ENCODE data around the gene LCAT.

The LCAT gene

DNA sequence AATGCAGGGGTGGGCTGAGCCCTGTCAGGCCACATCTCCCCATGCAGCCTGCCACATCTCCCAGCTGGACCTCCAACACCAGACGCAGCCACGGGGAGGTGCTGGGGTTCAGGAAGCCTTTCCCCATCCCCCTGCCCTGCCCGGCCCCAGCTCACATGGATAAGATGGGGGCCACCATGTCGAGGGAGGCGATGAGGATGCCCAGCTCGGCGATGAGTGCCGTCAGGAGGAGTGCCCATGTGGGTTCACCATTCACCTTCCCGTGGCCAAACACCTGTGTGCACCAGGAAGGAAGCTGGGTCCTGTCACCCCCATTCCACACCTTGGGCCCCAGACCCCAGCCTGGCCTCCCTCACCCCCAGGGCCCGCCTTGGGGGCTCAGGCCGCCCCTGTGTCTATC is 5.7 kb upstream of the LCAT start:
- Histone ChIP-seq H3K4me3 (ENCODE audit: severe bottlenecking) (no peak overlapping the region), H3K36me3 (ENCODE audit: low read depth) (peaks cover 98% of the 10 kb centered on the region), H3K9me3 (ENCODE audit: severe bottlenecking) (no peaks in the 10 kb centered on the region), H3K27ac (ENCODE audit: poor library complexity, severe bottlenecking) (no peak overlapping the region), H3K4me1 (ENCODE audit: insufficient read depth, poor library complexity, severe bottlenecking) (no peaks in the 10 kb centered on the region), H3K27me3 (ENCODE audit: insufficient read depth, poor library complexity, severe bottlenecking) (no peaks in the 10 kb centered on the region)
- TF ChIP-seq, protein P1, sequence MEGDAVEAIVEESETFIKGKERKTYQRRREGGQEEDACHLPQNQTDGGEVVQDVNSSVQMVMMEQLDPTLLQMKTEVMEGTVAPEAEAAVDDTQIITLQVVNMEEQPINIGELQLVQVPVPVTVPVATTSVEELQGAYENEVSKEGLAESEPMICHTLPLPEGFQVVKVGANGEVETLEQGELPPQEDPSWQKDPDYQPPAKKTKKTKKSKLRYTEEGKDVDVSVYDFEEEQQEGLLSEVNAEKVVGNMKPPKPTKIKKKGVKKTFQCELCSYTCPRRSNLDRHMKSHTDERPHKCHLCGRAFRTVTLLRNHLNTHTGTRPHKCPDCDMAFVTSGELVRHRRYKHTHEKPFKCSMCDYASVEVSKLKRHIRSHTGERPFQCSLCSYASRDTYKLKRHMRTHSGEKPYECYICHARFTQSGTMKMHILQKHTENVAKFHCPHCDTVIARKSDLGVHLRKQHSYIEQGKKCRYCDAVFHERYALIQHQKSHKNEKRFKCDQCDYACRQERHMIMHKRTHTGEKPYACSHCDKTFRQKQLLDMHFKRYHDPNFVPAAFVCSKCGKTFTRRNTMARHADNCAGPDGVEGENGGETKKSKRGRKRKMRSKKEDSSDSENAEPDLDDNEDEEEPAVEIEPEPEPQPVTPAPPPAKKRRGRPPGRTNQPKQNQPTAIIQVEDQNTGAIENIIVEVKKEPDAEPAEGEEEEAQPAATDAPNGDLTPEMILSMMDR (IDR thresholded peaks at IDR 0.05; ENCODE audit: poor library complexity, severe bottlenecking) = no peak
- DNase-seq (ENCODE audit: low spot score) (peak; percentile 59), ATAC-seq (ENCODE audit: low read depth) (no peak)

- peaks cover 95% of the 10 kb centered on the region for H3K36me3 ChIP-seq (ENCODE audit: low read depth)
- no peak overlapping the region for H3K27ac ChIP-seq (ENCODE audit: poor library complexity, severe bottlenecking)
- no peak for DNase-seq (ENCODE audit: low spot score)
- TF ChIP-seq, protein P1 (IDR thresholded peaks at IDR 0.05; ENCODE audit: poor library complexity, severe bottlenecking) = no peak
- no peak for ATAC-seq (ENCODE audit: low read depth)
- no peaks in the 10 kb centered on the region for H3K4me1 ChIP-seq (ENCODE audit: insufficient read depth, poor library complexity, severe bottlenecking)
- no peaks in the 10 kb centered on the region for H3K27me3 ChIP-seq (ENCODE audit: insufficient read depth, poor library complexity, severe bottlenecking)
- H3K4me3 ChIP-seq (ENCODE audit: severe bottlenecking) = no peak overlapping the region
- no peaks in the 10 kb centered on the region for H3K9me3 ChIP-seq (ENCODE audit: severe bottlenecking)
These were observed 4.1 kb upstream of the LCAT start for GRCh38 chr16:67948015-67948414.

GRCh38 chr16:67946966-67947558 is 3.1 kb upstream of the LCAT start:
- ATAC-seq (ENCODE audit: low read depth) = no peak
- no peak for DNase-seq (ENCODE audit: low spot score)
- Histone ChIP-seq H3K27me3 (ENCODE audit: insufficient read depth, poor library complexity, severe bottlenecking) (no peaks in the 10 kb centered on the region), H3K9me3 (ENCODE audit: severe bottlenecking) (no peaks in the 10 kb centered on the region), H3K27ac (ENCODE audit: poor library complexity, severe bottlenecking) (no peak overlapping the region), H3K4me1 (ENCODE audit: insufficient read depth, poor library complexity, severe bottlenecking) (no peaks in the 10 kb centered on the region), H3K4me3 (ENCODE audit: severe bottlenecking) (no peak overlapping the region), H3K36me3 (ENCODE audit: low read depth) (peaks cover 97% of the 10 kb centered on the region)
- TF ChIP-seq, protein P1 (IDR thresholded peaks at IDR 0.05; ENCODE audit: poor library complexity, severe bottlenecking) = no peak

DNA sequence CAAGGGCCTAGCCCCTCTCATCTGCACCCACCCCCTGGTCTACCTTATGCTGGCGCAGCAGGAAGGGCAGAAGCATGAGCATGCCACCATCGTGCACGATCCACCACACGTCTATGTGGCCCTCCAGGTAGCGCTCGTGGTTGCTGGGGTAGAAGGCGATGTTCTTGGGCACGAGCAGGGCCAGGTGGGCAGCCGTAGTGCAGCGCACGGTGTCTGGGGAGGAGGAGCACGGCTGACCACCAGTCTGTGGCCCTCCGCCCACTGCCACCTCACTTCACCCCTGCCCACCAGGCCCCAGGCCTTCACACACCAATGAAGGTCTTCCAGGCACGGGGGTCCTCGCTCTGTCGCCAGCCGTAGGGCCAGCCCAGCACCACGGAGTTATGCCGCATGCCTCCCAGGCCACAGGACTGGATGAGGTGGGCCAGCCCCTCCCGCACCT is 2.2 kb upstream of the LCAT start:
- H3K4me1 ChIP-seq (ENCODE audit: insufficient read depth, poor library complexity, severe bottlenecking) = no peaks in the 10 kb centered on the region
- no peaks in the 10 kb centered on the region for H3K9me3 ChIP-seq (ENCODE audit: severe bottlenecking)
- no peak overlapping the region for H3K27ac ChIP-seq (ENCODE audit: poor library complexity, severe bottlenecking)
- H3K4me3 ChIP-seq (ENCODE audit: severe bottlenecking) = no peak overlapping the region
- ATAC-seq (ENCODE audit: low read depth) (no peak), DNase-seq (ENCODE audit: low spot score) (no peak)
- H3K36me3 ChIP-seq (ENCODE audit: low read depth) = peaks cover 95% of the 10 kb centered on the region
- no peaks in the 10 kb centered on the region for H3K27me3 ChIP-seq (ENCODE audit: insufficient read depth, poor library complexity, severe bottlenecking)
- TF ChIP-seq, protein P1 (IDR thresholded peaks at IDR 0.05; ENCODE audit: poor library complexity, severe bottlenecking) = no peak

DNA sequence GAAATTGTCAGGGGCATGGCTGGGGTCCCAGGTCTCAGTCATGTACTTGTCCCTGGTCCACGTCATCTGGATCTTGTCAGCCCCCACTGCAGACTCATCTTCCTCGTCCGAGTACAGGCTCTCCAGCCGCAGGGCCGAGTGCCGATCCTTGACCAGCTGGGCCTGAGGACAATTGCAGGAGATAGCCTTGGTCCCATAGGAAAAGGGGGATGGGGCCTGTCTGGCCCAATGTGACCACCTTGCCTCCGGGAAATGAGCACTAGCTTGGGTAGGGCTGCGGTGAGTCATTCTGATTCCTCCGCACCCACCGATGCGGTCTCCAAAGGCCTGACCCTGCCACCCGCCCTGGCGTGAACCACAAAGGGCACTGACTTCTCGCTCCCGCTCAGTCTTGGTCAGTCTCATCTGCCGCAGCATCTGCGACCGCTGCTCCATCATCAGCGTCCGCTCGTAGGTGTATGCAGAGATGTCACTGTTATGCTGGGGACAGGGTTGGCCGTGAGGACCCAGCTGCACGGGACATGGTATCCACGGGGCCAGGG is 1.5 kb upstream of the LCAT start:
- H3K4me1 ChIP-seq (ENCODE audit: insufficient read depth, poor library complexity, severe bottlenecking) = no peaks in the 10 kb centered on the region
- ATAC-seq (ENCODE audit: low read depth) = no peak
- H3K36me3 ChIP-seq (ENCODE audit: low read depth) = peaks cover 90% of the 10 kb centered on the region
- TF ChIP-seq, protein P1 (IDR thresholded peaks at IDR 0.05; ENCODE audit: poor library complexity, severe bottlenecking) = no peak
- H3K27me3 ChIP-seq (ENCODE audit: insufficient read depth, poor library complexity, severe bottlenecking) = no peaks in the 10 kb centered on the region
- H3K4me3 ChIP-seq (ENCODE audit: severe bottlenecking) = no peak overlapping the region
- no peak for DNase-seq (ENCODE audit: low spot score)
- H3K9me3 ChIP-seq (ENCODE audit: severe bottlenecking) = no peaks in the 10 kb centered on the region
- no peak overlapping the region for H3K27ac ChIP-seq (ENCODE audit: poor library complexity, severe bottlenecking)
